T47D (cell line): Measurements from ENCODE around the gene OLFM4.

Source experiments
- DNase-seq, 2 experiments: peaks; one replicate each; pipeline versions ENCODE4 v3.0.0 to v3.0.0-alpha.2; 2011 to 2012; ENCODE audit warnings: low read depth in 1 of 2, low spot score in 1 of 2
- JUND ChIP-seq: IDR thresholded peaks from 2 replicates; pipeline ENCODE4 v1.6.1; 2012; ENCODE audit warnings: low read depth
- in situ Hi-C: cut with HindIII; loops from 2 replicates; pipeline ENCODE4 v1.10.0; 2016; ENCODE audit warnings: low sequenced_read_pairs, low pct_unique_long_range_greater_than_20kb

OLFM4 gene

GRCh38 chr13:53090461-53090860, 61.8 kb downstream of the OLFM4 start:
- no peak for TF ChIP-seq JUND
- no peak for DNase-seq
- in situ Hi-C loops: no loop called here

GRCh38 chr13:53092931-53093330, 64.3 kb downstream of the OLFM4 start:
- in situ Hi-C loops: no loop called here
- DNase-seq: no peak
- TF ChIP-seq JUND: no peak

GRCh38 chr13:53098455-53098854, 69.8 kb downstream of the OLFM4 start:
- TF ChIP-seq JUND: no peak
- in situ Hi-C loops: no loop called here
- no peak for DNase-seq

GRCh38 chr13:53100394-53101063, 71.9 kb downstream of the OLFM4 start:
- TF ChIP-seq JUND: no peak
- in situ Hi-C loops: no loop called here
- DNase-seq: no peak
